Hypothalamus (tissue), 51 donors: ENCODE data around the gene CNOT8.
"Not testable (repeated sequence)": the region's sequence is repeated elsewhere in the genome, so short reads cannot be mapped to it uniquely, and the experiment has no call there.

Source experiments
- DNase-seq, 51 donors: peaks; one replicate each; lab custom pipeline; 2025; lab: John Stamatoyannopoulos, UW

The CNOT8 gene

GRCh38 chr5:154905601-154906000 is 47.2 kb downstream of the CNOT8 start:
- not testable (repeated sequence) for DNase-seq

GRCh38 chr5:154916874-154917273 is 58.4 kb downstream of the CNOT8 start:
- DNase-seq: no peak

GRCh38 chr5:154917757-154918156 is 59.3 kb downstream of the CNOT8 start:
- DNase-seq: no peak

GRCh38 chr5:154923441-154924430 is 65.3 kb downstream of the CNOT8 start:
- no peak for DNase-seq
